Daoy (cell line): ENCODE measurements around the gene SCYGR7. TPM values are rescaled to one million over a fixed set of nuclear protein-coding genes. Genes with fewer than 3 reads are reported as not detected.

Experiments
- DNase-seq: peaks from one replicate; pipeline ENCODE4 v3.0.0-alpha.2; 2015; ENCODE audit warnings: low read depth
- total RNA-seq: library from RNA; depleted of rRNA; stranded (reverse); fragments of >200 nt; shearing (Covaris generic); gene quantifications from 2 replicates; pipeline ENCODE4 v1.2.3, GENCODE V29; 2014; rRNA removed

The SCYGR7 gene
- total RNA-seq, 1 experiment from 2014 or later, result not detected

- no peak for DNase-seq
These were observed 31.4 kb downstream of the SCYGR7 start for GRCh38 chr2:227759411-227760118.

DNA sequence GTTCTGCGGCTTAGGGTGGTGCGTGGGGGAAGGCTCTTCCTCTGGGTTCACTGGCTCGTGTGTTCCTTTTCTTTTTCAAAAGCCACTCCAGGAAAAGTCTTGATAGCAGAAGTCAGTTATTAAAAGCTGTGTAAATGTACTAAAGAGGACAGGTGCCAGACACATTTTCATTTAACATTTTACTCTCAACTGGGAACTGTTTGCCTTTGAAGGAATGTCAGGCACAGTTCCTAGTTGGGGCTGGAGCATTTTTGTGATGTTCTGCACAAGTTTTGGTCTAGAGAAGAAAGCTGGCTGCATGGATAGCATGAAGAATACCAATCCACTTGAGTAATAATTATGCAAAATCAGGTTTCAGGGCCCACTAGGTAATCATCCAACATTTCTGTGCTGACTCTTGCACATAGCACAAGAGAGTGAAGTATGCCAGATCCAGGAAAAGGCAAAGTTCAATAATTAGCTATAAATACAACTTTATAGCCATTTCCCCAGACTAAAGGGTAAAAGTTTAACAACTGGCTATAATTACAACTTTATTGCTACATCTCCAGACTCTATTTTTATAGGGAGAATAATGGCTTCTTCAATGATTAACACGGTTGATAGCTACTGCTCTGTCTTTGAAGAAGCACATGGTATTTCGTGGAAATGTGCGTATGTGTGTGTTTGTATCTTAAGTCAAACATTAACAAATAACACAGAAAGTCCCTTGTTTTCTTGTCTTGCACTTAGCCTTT lies 33.8 kb downstream of the SCYGR7 start:
- DNase-seq, result no peak

GRCh38 chr2:227765788-227766372 lies 37.7 kb downstream of the SCYGR7 start:
- DNase-seq, result no peak

DNA sequence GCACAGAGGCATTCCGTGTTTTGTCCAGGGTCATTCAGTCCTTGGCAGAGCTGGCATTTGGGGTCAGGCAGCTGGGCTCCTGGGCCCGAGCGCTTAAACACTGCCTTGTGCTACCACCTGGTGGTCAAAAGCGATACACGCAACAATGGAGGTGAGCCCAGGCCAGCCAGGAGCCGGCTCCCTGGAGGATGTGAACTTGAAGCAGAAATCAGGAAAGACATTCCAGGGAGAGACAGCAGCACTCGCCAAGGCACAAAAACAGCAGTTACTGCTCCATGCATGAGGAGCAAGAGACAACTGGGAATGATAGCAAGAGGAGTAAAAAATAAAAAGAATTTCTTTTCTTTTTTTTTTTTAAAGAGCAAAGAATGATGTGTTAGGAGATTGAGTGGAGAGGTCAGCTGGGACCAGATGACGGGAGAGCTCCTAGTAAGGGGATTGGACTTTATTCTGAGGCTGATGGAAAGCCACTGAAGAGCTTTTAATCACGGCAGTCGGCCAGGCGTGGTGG lies 38.3 kb downstream of the SCYGR7 start:
- DNase-seq, result peak; percentile 81

DNA sequence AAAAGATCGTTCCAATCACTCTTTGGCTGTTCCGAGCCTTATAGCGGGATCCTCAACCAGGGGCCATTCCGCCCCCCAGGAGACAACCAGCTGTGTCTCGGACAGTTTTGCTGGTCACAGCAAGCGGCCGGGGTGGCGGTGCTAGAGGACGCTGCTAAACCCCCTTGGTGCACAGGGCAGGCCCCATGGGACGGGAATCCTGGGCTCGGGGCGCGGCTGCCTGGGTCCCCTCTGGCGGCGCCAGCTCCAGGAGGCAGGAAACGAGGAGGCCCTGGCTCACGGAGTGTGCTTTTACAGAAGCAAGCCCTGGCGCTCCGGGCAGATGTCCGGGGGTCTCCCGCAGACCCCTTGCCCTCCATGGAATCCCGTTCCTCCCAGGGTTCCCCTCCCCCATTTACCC lies 39.7 kb downstream of the SCYGR7 start:
- no peak for DNase-seq

- DNase-seq, result peak; percentile 5
These were observed 44.1 kb downstream of the SCYGR7 start for GRCh38 chr2:227772197-227772661.

GRCh38 chr2:227772932-227773331 lies 44.8 kb downstream of the SCYGR7 start:
- DNase-seq, result no peak

DNA sequence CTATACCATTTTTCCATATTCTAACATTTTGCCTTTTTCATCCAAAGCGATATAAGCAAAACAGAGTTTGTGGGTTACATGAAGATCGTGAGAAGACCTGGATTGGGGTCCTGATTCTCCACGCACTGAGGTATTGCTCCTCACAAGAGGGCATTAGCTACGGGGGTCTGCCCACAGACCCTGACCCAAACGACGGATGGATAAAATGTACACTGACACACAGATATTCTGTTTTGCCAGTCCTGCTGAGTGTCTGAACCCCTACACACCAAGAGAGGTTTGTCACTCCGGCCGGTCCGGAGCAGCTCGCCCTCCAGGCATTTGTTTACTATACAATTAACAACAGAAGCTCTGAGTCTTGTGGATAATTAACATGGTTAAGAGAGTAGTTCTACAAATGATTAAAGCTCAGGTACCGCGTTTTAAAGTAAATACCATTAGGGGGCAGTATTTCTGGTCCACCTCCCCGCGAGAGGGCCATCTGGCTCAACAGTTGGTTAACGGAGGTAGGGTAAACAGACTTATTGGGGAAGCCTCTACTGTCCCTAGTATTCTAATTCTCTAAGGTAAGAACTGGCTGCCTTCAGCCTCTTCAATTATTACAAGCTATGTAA lies 46.0 kb downstream of the SCYGR7 start:
- no peak for DNase-seq

GRCh38 chr2:227774895-227775842 lies 47.0 kb downstream of the SCYGR7 start:
- no peak for DNase-seq

Other genes with a start within 250 kb of the SCYGR7 start
- gene SCYGR2, start 129.4 kb upstream of the SCYGR7 start, total RNA-seq, result not detected in 2 replicates
- not detected in 2 replicates for gene SCYGR3, start 113.5 kb upstream of the SCYGR7 start, total RNA-seq
- not detected in 2 replicates for gene SCYGR4, start 110.8 kb upstream of the SCYGR7 start, total RNA-seq
- gene SCYGR5, start 61.5 kb upstream of the SCYGR7 start, total RNA-seq, result not detected in 2 replicates
- gene SLC19A3, start 10.3 kb upstream of the SCYGR7 start, total RNA-seq, result 0.63 and 1.2 TPM in 2 replicates
- not detected in 2 replicates for gene SCYGR6, start 3.6 kb upstream of the SCYGR7 start, total RNA-seq
- not detected in 2 replicates for gene SCYGR8, start 17.6 kb downstream of the SCYGR7 start, total RNA-seq
- gene CCL20, start 85.5 kb downstream of the SCYGR7 start, total RNA-seq, result 3.8 and 4.0 TPM in 2 replicates
- gene DAW1, start 143.3 kb downstream of the SCYGR7 start, total RNA-seq, result 0.63 and 5.2 TPM in 2 replicates